RCC 7860 (cell line): ENCODE data around the gene ERCC1.

ENCODE experiments used
- DNase-seq: peaks from one replicate; pipeline ENCODE4 v3.0.0-alpha.2; 2015; ENCODE audit warnings: low spot score
- FAIRE-seq: peaks from 2 replicates; lab custom pipeline; 2012; peaks lifted over from hg19 to GRCh38; lab: Jason Lieb, UNC

Gene ERCC1

DNA sequence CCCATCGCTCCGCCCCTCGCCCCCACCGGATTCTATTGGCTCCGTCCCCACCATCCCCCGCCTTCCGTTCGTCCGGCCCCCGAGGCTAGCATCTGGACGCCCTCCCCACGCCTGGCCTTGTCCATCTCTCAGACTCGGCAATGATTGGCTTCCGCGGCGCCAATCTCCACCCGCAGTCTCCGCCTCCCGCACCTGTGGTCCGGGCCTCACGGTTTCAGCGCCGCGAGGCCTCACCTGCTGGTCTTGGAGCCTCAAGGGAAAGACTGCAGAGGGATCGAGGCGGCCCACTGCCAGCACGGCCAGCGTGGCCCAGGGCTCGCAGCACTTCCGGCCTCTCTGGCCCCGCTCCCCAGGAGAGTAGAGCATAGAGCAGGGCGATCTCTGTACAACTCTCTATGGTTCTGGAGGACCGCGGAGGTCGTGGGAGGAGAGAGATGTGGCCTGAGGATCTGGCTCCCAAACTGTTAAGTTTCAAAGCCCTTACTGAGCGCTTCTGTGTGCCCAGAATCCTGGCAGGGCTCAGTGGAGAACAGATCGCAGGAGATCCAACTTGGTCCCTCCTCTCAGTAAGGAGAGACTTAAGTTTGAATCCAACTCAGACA lies at the start of gene ERCC1:
Gene ERCC1 (minus strand): TSS at position 329 of the 602 bp plus-strand sequence. CDS start 543 bp downstream, outside the sequence.
- FAIRE-seq: peak; percentile 66
- peak; percentile 86 for DNase-seq

DNA sequence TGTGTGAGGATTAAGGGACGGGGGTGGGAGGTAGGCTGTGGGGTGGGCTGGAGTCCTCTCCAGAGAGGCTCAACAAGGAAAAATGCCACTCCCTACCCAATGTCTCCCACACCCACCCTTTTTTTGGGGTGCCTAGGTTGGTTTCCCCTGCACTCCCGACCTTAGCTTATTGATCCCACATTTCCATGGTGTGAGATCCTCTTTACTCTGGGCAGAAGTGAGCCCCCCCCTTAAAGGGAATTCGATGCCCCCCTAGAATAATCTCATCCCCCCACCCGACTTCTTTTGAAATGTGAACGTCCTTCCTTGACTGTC lies 49.6 kb upstream of the ERCC1 start:
- DNase-seq (no peak), FAIRE-seq (no peak)

GRCh38 chr19:45472563-45473366 lies 49.0 kb upstream of the ERCC1 start:
- FAIRE-seq (no peak), DNase-seq (no peak)

DNA sequence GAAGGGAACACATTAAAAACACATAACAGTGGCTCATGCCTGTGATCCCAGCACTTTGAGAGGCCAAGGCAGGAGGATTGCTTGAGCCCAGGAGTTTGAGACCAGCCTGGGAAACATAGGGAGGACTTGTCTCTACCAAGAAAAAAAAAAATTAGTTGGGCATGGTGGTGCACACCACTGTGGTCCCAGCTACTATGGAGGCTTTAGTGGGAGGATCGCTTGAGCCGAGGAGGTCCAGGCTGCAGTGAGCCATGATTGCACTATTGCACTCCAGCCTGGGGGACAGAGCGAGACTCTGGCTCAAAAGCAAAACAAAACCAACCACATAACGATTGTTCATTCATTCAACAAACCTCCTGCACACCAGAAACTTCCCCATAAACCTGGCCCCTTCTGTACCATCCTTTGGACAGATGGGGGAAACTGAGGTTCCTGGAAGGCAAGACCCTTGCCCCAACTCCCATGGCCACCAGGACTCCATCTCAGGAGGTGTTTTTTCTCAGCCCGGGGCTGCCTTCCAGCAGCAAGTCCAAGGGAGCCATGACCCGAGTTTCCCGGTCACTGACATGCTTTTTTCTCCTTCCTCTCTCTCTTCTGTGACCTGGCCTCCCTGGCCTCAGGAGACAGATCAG lies 48.3 kb upstream of the ERCC1 start:
- DNase-seq (no peak), FAIRE-seq (no peak)

DNA sequence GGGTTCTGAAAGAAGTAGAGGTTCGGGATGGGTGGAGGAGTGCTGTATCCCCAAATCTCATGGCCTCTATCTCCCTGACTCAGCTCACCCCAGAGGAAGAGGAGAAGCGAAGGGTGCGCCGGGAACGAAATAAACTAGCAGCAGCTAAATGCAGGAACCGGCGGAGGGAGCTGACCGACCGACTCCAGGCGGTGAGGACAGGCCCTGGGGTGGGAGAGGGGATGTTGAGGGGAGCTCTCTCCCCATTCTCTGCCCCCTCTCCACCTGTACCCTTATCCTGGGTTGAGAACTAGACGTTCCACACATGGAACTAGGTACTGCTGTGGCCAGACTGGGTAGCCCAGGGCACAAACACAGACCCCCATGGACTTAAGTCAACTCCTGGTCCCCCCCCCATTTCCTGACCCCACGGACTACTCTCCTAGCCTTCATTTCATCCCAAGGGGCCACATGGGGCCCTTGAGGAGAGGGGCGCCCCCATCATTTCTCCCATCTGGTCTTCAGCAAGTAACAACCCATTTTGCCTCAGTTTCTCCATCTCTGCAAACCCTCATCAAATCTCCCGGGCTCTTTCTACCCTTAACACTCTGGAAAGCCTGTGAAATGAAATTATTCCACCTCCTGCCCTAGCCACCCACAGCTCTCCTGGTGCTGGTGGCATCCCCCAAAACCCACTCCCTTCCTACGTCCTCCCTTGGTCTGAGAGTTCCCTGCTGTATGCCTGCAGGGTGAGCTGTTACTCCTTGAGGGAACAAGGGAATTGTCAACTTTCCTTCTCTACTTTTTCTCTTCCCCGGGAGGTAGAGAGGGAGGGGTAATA lies 47.6 kb upstream of the ERCC1 start:
- no peak for FAIRE-seq
- no peak for DNase-seq

GRCh38 chr19:45470762-45471081 lies 47.0 kb upstream of the ERCC1 start:
- FAIRE-seq: no peak
- DNase-seq: no peak

GRCh38 chr19:45469945-45470761 lies 46.4 kb upstream of the ERCC1 start:
- DNase-seq (peak; percentile 94), FAIRE-seq (peak; percentile 89)

DNA sequence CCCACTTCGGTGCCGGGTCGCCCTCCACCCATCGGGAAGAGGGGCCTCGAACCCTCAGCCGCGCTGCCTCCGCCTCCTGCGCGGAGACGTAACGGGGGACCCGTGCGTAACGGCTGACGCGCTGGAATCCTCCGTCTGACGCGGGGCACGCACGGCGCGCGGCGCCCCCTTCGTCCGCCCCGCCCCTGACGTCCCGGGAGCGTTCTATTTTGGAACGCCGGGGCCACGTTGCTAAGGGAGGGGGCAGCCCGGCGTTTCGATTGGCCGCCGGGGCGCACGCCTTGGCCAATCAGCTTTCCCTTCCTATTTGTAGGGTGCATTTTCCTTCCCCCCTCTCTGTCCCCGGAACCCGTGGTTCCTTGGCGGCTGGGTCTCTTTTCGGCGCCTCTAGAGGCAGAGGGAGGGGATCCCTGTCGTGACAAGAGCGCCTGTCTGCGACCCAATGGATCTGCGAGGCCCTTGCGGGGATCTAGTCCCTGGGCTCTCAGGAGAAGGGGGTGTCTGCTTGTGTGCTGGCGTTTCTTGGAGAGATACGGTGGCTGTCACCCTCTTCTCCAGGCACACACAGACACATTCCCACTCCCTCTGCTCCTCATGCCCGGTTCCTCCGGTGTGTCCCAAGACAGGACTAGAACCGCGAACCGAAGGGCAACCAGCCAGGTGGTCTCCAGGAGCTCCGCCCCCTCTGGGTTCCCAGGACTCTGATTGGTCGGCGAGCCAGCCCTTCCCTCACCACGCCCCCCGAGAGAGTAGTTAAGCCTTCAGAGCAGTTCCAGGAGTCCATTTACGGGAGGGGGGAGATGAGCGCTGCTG lies 45.6 kb upstream of the ERCC1 start:
- DNase-seq (peak; percentile 71), FAIRE-seq (peak; percentile 37)

DNA sequence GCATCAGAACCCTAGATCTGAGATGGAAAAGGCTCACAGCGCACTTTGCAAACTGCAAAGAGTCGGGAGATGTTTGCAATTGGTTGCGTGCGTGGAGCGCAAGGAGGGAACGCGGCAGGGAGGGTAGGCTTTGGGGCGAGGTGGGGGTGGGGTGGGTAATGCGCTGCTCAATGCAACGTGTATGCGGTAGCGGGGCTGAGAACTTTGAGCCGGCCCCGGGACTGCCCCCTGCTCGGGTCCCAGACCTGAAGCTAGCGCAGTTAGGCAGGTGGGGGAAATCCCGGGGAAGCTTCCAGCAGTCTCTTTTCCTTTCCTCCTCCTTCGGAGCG lies 45.0 kb upstream of the ERCC1 start:
- DNase-seq: no peak
- no peak for FAIRE-seq

GRCh38 chr19:45468159-45468651 lies 44.5 kb upstream of the ERCC1 start:
- no peak for DNase-seq
- no peak for FAIRE-seq

DNA sequence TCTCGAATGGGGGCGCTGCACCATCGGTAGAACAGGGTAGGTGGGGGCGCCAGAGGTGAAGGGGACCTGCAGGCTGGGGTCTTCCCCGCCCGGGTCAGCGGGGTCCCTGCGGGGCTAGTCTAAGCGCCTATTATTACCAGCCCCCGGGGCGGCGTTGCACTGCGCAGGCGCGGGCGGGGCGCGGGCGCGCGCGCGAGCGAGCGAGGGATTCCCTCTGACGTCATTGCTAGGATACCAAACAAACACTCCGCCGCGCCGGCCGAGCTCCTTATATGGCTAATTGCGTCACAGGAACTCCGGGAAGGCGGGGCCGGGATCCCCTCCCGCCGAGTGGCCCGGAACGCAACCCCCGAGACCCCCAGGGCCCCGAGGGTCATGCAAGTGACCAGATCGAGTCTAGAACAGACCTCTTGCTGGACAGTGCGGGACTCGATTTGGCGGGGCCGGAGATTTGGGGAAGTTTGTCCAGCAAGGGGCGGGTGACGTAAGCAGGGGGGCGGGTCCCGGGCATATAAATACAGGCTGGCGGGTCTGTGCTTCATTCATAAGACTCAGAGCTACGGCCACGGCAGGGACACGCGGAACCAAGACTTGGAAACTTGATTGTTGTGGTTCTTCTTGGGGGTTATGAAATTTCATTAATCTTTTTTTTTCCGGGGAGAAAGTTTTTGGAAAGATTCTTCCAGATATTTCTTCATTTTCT lies 43.9 kb upstream of the ERCC1 start, which contains the start of gene FOSB:
Gene FOSB (plus strand): TSS at position 541 of the 703 bp plus-strand sequence. CDS start 591 bp downstream, outside the sequence.
- DNase-seq (peak; percentile 83), FAIRE-seq (no peak)

DNA sequence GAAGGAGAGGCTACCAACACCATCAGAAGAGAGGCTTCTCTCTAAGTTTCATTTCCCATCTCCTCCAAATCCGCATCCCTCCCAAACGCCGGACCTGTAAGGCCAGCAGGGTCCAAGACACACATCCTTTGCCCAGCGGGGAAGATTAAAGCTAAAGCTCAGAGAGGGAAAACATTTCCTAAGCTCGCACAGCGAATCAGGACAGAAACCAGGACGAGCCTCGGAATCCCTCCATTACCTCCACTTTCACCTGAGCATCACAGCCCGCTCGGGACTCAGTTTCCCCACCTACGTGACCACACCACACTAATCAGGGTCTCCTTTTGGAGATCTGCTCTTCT lies 43.4 kb upstream of the ERCC1 start:
- no peak for FAIRE-seq
- no peak for DNase-seq

GRCh38 chr19:45464852-45465441 lies 41.2 kb upstream of the ERCC1 start:
- no peak for DNase-seq
- no peak for FAIRE-seq

- no peak for FAIRE-seq
Measured at GRCh38 chr19:45464274-45464673, 40.6 kb upstream of the ERCC1 start.

GRCh38 chr19:45463241-45463640 lies 39.5 kb upstream of the ERCC1 start:
- FAIRE-seq: no peak
- no peak for DNase-seq

More at GRCh38 chr19:45464274-45464673, 40.6 kb upstream of the ERCC1 start:
- no peak for DNase-seq

DNA sequence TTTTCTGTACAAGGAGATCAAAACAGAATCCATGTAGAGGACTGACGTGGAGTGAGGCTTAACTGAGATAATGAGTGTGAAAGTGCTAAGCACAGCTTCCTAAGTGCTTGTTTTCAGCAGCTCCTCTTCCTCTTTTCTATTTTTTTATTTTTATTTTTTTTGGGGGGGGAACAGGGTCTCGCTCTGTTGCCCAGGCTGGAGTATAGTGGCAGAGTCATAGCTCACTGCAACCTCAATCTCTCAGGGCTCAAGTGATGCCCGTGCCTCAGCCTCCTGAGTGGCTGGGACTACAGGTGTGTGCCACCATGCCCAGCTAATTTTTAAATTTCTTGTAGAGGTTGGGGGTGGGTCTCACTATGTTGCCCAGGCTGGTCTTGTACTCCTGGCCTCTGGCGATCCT lies 38.5 kb upstream of the ERCC1 start:
- DNase-seq (no peak), FAIRE-seq (no peak)

DNA sequence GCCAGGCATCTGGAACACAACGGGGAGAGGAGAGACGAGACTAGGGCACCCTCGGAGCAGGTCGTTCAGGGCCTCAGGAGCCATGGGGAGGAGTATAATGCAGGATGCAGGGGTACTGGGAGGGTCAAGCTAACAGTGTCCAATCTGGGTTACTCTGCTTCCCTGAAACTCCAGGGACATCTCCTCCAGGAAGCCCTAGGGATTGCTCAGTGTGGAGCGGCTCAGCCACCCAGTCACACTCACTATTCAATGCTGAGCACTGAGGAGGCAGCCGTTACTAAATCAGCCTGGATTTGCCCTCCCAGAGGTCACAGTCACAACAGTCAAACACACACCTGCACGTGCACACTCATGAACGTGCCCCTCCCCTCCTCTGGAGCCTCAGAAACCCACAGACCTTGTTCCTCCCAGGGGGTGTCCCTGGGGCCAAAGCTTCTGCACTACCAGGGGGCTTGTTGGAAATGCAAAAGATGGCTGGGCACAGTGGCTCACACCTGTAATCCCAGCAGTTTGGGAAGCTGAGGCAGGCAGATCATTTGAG lies 37.2 kb upstream of the ERCC1 start:
- DNase-seq: no peak
- no peak for FAIRE-seq

DNA sequence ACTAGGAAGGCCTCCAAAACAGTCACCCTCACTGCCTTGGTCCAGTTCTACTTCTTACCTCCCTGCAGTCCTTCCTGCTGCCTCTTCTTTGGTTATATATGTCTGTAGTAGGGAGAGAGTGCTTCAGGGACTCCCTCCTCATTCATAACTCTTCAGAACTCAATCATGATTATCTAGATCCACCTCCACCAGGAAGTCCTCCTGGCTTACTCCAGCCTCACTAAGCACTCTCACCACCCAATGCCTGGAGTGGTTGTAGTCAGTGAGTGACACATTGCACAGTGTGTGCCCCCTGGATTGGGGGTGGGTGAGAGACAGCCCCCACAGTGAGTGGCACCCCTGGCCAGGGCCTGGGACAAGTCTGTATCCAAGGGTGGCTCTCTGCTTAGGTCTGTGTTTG lies 34.1 kb upstream of the ERCC1 start:
- FAIRE-seq (no peak), DNase-seq (no peak)

DNA sequence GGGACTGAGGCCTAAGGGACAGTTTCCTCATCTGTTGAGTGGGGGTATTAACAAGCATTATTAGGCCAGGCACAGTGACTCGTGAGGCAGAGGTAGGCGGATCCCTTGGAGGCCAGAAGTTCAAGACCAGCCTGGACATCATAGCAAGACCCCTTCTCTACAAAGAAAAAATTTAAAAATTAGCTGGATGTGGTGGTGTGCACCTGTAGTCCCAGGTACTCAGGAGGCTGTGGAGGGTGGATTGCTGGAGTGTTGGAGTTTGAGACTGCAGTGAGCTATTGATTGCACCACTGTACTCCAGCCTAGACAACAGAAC lies 32.7 kb upstream of the ERCC1 start:
- FAIRE-seq: no peak
- no peak for DNase-seq
